Dendritic cell treated with granulocyte-macrophage colony-stimulating factor and Interleukin-4, amounts not matched to agents 40 ng/mL and 50 ng/mL, for 4 days (primary cell): ENCODE results near the gene PRKACB.
"Not testable (repeated sequence)": the region's sequence is repeated elsewhere in the genome, so short reads cannot be mapped to it uniquely, and the experiment has no call there.

Source experiments
- H3K27ac Mint-ChIP-seq: one replicate; pipeline ENCODE4 v1.8.0; 2022; ENCODE audit warnings: mild to moderate bottlenecking, mixed read lengths
- H3K27me3 Mint-ChIP-seq: one replicate; pipeline ENCODE4 v1.8.0; 2022; ENCODE audit warnings: mild to moderate bottlenecking, mixed read lengths
- H3K36me3 Mint-ChIP-seq: one replicate; pipeline ENCODE4 v1.8.0; 2022; ENCODE audit warnings: low read depth, mixed read lengths
- H3K4me1 Mint-ChIP-seq: one replicate; pipeline ENCODE4 v1.8.0; 2022; ENCODE audit warnings: low read depth, mixed read lengths
- H3K4me3 Mint-ChIP-seq: one replicate; pipeline ENCODE4 v1.8.0; 2022; ENCODE audit warnings: mild to moderate bottlenecking, moderate library complexity, mixed read lengths
- H3K9me3 Mint-ChIP-seq: one replicate; pipeline ENCODE4 v1.8.0; 2022; ENCODE audit warnings: mixed read lengths
- intact Hi-C: fragments of 100-400 bp; cut with micrococcal nuclease; formaldehyde crosslinking; loops from one replicate; pipeline ENCODE4 v1.15.0; 2022

The PRKACB gene

DNA sequence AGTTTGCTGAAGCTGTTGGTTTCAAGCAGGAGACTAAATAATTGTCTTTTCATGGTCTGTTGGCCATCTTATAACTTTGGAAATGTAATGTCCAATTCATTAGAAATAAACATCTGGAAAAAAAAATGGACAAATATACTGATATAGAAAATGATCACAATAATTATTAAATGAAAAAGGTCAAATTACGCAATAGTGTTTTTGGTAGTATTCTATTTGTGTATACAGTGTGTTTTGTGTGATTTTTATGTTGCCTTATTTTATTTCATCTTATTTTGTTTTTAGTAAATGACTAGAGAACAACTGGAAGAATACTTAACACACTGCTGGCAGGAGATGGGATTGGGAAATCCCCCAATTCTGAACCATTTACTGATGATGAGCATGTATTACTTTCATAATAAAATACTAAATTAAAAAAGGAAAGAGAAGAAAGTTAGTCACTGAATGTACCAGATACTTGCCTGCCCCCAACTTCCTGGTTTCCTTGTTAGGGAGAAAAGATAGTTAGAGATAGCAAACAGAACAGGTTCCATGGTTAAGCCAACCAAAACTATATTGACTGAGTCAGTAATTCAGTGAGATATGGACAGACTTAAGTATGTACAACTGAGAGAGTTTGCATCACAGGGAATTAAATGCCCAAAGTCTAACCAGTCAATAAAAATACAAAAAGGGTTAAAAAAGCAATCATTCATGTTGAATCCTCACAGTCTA is 133.4 kb downstream of the PRKACB start:
- intact Hi-C loops: loop anchor here (10.0 kb wide), 1 partner anchor 117 kb away; the partner anchor contains the start of gene DNASE2B
- H3K4me1 Mint-ChIP-seq: peaks cover 6% of the 10 kb centered on the region
- H3K4me3 Mint-ChIP-seq: no peak overlapping the region
- H3K36me3 Mint-ChIP-seq: no peaks in the 10 kb centered on the region
- no peaks in the 10 kb centered on the region for H3K27me3 Mint-ChIP-seq
- H3K9me3 Mint-ChIP-seq: no peaks in the 10 kb centered on the region
- H3K27ac Mint-ChIP-seq: no peak overlapping the region

DNA sequence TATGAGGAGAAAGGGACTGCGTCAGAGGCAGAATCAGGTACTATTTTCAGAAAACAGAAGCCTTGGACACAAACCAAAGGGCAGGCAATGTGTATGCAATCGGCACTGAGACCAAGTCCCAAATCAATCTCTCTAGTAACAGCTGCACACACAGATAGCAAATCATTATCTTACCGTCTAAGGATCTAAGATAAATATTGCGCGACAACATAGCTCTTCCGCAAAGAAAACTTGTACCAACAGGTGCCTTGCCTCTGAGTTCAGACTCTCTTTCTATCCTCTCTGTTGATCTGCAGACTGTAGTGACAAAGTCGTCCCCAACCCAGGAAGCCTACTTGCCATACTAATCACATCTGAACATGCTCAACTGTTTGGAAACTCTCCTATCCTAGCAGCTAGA is 134.8 kb downstream of the PRKACB start:
- no peaks in the 10 kb centered on the region for H3K36me3 Mint-ChIP-seq
- no peak overlapping the region for H3K4me3 Mint-ChIP-seq
- intact Hi-C loops: loop anchor here (10.0 kb wide), 1 partner anchor 116 kb away; the partner anchor contains the start of gene DNASE2B

DNA sequence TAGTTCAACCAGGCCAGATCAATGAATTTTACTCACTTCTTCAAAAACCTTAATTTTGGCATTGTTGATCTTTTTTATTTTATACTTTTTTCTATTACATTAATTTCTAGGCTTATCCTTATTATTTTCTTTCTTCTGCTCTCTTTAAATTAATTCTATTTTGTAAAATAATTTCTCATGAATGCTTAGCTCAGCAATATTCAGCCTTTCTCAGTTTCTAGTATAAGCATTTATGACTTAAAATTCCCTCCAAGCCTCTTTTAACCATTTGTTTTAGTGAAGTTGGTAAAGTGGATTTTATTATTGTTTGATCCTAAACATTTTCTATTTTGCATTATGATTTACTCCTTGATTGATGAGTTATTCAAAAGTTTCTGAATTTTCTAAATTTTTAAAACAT is 136.8 kb downstream of the PRKACB start:
- intact Hi-C loops: no loop called here
- Mint-ChIP-seq H3K9me3 (peaks cover 16% of the 10 kb centered on the region), H3K27me3 (no peaks in the 10 kb centered on the region), H3K4me1 (peaks cover 17% of the 10 kb centered on the region), H3K27ac (no peak overlapping the region), H3K4me3 (no peak overlapping the region), H3K36me3 (no peaks in the 10 kb centered on the region)

More for the DNA sequence above, 134.8 kb downstream of the PRKACB start:
- no peaks in the 10 kb centered on the region for H3K27me3 Mint-ChIP-seq
- H3K4me1 Mint-ChIP-seq: peaks cover 6% of the 10 kb centered on the region
- no peak overlapping the region for H3K27ac Mint-ChIP-seq
- H3K9me3 Mint-ChIP-seq: no peaks in the 10 kb centered on the region

DNA sequence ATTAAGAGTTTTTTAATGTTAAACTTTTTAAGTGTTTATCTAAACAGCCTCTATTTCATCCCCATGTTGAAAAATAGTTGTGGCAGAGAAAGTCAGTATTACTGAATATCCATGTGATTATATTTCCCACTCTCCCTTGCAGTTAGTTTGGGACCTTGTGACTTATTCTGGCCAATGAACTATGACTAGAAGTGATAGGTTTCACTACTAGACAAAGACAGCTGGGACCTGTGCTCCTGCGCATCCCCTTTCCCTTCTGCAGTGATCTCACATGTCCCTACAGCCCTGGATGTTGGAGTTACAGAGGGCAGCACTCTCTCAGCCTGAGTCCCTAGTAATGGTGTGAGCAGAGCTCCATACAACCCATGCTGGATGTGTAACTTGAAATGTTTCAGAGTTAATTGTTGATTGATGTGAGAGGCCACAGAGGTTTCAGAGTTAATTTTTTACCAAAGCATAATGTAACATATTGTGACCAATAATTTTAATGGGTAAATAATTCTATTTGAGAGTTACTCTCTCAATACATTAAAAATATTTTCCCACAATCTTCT is 138.8 kb downstream of the PRKACB start:
- Mint-ChIP-seq H3K4me1 (peaks cover 17% of the 10 kb centered on the region), H3K27ac (no peak overlapping the region), H3K36me3 (peaks cover 8% of the 10 kb centered on the region), H3K4me3 (no peak overlapping the region), H3K27me3 (no peaks in the 10 kb centered on the region), H3K9me3 (peaks cover 35% of the 10 kb centered on the region)
- intact Hi-C loops: no loop called here

DNA sequence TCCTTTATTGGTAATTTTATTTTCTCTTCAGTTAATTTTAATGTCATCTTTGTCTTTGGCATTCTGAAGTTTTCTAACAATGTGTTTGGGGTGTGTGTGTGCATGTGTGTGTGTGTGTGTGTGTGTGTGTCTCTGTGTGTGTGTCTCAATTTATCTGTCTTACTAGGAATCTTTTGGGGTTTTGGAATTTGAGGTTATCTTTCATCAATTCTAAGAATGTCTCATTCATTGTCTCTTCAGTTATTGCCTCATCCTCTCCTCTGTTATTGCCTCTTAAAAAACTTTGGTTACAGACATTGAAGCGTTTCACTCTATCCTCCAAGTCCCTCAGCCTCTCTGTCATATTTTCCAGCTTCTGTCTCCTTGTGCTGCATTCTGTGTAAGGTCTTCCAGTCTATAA is 139.3 kb downstream of the PRKACB start:
- H3K9me3 Mint-ChIP-seq: peaks cover 38% of the 10 kb centered on the region
- H3K36me3 Mint-ChIP-seq: peaks cover 10% of the 10 kb centered on the region
- H3K4me3 Mint-ChIP-seq: no peak overlapping the region
- intact Hi-C loops: no loop called here
- H3K27ac Mint-ChIP-seq: no peak overlapping the region
- peaks cover 17% of the 10 kb centered on the region for H3K4me1 Mint-ChIP-seq
- no peaks in the 10 kb centered on the region for H3K27me3 Mint-ChIP-seq

DNA sequence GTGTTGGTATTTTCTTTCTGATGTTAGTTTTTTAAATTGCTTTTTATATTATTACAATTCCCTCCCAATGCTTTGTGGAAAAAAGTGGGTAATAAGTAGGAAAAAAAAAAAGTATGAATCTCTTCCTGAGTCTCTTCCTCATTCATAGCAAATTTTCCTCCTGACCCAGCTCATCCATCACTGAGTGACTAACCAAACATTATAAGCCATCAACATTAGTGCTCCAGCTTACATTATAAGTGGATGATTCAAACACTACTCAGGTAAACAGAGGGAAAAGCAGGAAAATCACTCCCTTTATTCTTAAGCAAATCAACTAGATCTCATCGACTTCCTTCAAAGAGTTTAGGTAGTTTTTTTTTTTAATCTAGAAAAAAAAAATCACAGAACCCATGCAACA is 142.0 kb downstream of the PRKACB start:
- peaks cover 54% of the 10 kb centered on the region for H3K9me3 Mint-ChIP-seq
- no peaks in the 10 kb centered on the region for H3K27me3 Mint-ChIP-seq
- H3K4me1 Mint-ChIP-seq: peaks cover 12% of the 10 kb centered on the region
- intact Hi-C loops: no loop called here
- H3K4me3 Mint-ChIP-seq: no peak overlapping the region
- H3K36me3 Mint-ChIP-seq: peaks cover 10% of the 10 kb centered on the region
- no peak overlapping the region for H3K27ac Mint-ChIP-seq

DNA sequence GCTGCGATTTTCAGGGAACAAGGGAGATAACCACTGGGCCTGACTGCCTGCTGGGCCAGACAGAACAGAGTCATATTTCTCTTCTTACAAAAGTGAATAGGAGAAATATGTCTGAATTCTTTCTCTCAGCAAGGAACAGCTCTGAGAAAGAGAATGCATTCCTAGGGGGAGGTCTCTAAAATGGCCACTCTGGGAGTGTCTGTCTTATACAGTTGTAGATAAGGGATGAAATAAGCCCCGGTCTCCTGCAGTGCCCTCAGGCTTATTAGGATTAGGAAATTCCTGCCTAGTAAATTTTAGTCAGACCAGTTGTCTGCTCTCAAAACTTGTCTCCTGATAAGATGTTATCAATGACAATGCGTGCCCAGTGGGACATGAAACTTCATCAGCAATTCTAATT is 143.3 kb downstream of the PRKACB start:
- Mint-ChIP-seq H3K4me1 (peaks cover 12% of the 10 kb centered on the region), H3K36me3 (peaks cover 10% of the 10 kb centered on the region), H3K9me3 (peaks cover 64% of the 10 kb centered on the region)
- H3K4me3 Mint-ChIP-seq, intact Hi-C loops, H3K27ac Mint-ChIP-seq, H3K27me3 Mint-ChIP-seq: not testable (repeated sequence)
